Brain microvascular endothelial cell (primary cell): ENCODE data around the gene RBFOX2.
A peak's percentile ranks its signal among the peaks of the same experiment; 100 is the strongest.
"Not testable (repeated sequence)": the region's sequence is repeated elsewhere in the genome, so short reads cannot be mapped to it uniquely, and the experiment has no call there.

ENCODE experiments used
- DNase-seq: peaks from one replicate; pipeline ENCODE4 v3.0.0-alpha.2; 2020
- H3K27ac ChIP-seq: fragments of 250-450 bp; sonication (Bioruptor Pico); 2 replicates; pipeline ENCODE4 v1.5.1; 2020; ENCODE audit warnings: mild to moderate bottlenecking, moderate library complexity
- H3K27me3 ChIP-seq: fragments of 250-450 bp; sonication (Bioruptor Pico); replicated peaks from 2 replicates; pipeline ENCODE4 v1.5.1; 2020; ENCODE audit warnings: mild to moderate bottlenecking
- H3K36me3 ChIP-seq: fragments of 250-450 bp; sonication (Bioruptor Pico); replicated peaks from 2 replicates; pipeline ENCODE4 v1.5.1; 2020; ENCODE audit warnings: mild to moderate bottlenecking
- H3K4me3 ChIP-seq: 2 replicates; pipeline ENCODE4 v1.5.1; 2011; ENCODE audit warnings: low read depth, mild to moderate bottlenecking, control low read depth, low read length, moderate library complexity
- in situ Hi-C: cut with HindIII; loops from 2 replicates; pipeline ENCODE4 v1.10.0; 2017; ENCODE audit warnings: low sequenced_read_pairs, low pct_ligation_motif_present
- TF ChIP-seq, protein P1 (sequence below): IDR thresholded peaks from 2 replicates; pipeline ENCODE4 v1.5.1; 2011; ENCODE audit warnings: low read depth, mild to moderate bottlenecking, moderate library complexity, low read length, control low read depth, inconsistent platforms; ENCODE audit errors: missing control alignments

RBFOX2 gene

GRCh38 chr22:36056980-36057379 lies 28.4 kb upstream of the RBFOX2 start:
- no peak for DNase-seq
- in situ Hi-C loops: no loop called here
- no peak overlapping the region for H3K4me3 ChIP-seq
- H3K27me3 ChIP-seq: no peaks in the 10 kb centered on the region
- H3K36me3 ChIP-seq: no peaks in the 10 kb centered on the region
- TF ChIP-seq, protein P1, sequence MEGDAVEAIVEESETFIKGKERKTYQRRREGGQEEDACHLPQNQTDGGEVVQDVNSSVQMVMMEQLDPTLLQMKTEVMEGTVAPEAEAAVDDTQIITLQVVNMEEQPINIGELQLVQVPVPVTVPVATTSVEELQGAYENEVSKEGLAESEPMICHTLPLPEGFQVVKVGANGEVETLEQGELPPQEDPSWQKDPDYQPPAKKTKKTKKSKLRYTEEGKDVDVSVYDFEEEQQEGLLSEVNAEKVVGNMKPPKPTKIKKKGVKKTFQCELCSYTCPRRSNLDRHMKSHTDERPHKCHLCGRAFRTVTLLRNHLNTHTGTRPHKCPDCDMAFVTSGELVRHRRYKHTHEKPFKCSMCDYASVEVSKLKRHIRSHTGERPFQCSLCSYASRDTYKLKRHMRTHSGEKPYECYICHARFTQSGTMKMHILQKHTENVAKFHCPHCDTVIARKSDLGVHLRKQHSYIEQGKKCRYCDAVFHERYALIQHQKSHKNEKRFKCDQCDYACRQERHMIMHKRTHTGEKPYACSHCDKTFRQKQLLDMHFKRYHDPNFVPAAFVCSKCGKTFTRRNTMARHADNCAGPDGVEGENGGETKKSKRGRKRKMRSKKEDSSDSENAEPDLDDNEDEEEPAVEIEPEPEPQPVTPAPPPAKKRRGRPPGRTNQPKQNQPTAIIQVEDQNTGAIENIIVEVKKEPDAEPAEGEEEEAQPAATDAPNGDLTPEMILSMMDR: no peak
- no peak overlapping the region for H3K27ac ChIP-seq

DNA sequence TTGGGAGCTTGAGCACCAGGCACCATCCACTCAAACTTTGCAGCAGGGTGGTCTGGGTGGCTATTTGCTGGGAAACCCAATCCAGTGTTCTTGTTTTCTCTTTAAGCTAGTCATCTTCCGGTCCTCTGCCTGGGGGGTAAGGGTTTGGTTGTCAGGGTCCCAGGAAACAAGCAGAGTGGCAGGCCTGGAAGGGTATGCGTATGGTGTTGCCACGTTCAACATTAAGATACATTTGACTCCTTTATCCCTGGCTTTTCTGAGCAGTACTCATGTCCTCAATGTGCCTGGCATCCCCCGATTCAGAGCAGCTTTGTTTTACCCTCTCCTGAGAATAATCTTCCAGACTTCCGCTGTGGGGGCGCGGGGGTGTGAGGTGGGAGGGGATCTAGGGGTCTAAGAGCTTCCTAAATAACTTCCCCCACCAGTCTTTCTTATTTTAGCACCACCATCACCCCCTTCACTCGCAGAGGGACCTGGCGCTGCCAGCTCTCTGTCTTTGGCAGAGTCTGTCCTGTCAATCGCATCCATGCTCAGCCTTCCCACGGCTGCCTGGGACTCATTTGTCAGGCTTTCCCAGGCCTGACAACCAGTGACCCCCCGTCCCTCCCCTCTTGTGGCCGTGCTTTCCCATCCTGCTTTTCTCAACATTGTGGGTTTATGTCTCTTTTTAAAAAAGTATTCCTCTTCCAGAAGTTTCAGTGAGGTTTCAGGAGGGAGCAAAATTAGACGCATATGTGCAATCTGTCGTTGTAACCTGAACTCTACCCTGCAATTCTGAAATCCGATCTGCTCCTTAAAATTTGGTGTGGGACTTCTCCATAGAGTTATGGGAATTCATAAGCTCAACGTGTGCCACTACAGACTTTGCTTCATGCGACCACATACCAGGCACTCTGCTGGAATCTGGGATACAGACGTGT lies 27.0 kb upstream of the RBFOX2 start:
- peak overlapping the region; percentile 49 for H3K27ac ChIP-seq

DNA sequence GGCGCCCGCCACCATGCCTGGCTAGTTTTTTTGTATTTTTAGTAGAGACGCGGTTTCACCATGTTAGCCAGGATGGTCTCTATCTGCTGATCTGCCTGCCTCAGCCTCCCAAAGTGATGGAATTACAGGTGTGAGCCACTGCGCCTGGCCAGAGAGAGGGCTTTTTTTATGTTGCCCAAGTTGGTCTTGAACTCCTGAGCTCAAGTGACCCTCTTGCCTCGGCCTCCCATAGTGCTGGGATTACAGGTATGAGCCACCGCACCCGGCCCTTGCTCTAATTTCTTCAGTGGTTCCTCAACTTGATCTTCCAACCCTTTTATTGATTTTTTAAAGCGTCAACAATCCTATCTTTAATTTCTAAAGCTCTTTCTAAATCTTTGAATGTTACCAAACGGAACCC lies 25.8 kb upstream of the RBFOX2 start:
- in situ Hi-C loops, DNase-seq: not testable (repeated sequence)

More for the DNA sequence above, 27.0 kb upstream of the RBFOX2 start:
- no peak overlapping the region for H3K4me3 ChIP-seq
- TF ChIP-seq, protein P1: no peak
- no peaks in the 10 kb centered on the region for H3K27me3 ChIP-seq
- in situ Hi-C loops: no loop called here
- DNase-seq: peak; percentile 61
- no peaks in the 10 kb centered on the region for H3K36me3 ChIP-seq

DNA sequence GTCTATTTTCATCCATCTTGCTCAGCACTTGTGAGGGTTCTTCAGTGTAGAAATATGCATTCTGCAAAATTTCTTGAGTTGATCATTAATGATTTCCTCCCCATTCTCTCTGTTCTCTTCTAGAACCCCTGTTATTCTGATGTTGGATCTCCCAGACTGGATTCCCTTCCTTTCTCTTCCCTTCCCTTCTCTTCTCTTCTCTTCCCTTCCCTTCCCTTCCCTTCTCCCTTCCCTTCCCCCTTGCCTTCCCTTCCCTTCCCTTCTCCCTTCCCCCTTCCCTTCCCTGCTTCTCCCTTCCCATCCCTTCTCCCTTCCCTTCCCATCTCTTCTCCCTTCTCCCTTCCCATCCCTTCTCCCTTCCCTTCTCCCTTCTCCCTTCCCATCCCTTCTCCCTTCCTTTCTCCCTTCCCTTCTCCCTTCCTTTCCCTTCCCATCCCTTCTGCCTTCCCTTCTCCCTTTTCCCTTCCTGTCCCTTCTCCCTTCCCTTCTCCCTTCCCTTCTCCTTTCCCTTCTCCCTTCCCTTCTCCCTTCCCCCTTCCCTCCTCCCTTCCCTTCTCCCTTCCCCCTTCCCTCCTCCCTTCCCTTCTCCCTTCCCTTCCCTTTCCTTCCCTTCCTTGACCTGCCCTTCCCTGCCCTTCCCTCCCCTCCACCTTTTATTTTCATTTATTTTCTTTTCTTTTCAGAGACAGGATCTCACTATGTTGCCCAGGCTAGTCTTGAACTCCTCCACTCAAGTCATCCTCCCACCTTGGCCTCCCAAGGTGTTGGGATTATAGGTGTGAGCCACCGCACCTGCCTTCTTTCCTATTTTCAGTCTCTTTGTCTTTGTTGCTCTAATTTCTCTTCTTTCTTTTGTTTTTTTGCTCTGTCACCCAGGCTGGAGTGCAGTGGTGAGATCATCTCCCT lies 24.9 kb upstream of the RBFOX2 start:
- Histone ChIP-seq H3K27ac (no peak overlapping the region), H3K36me3 (no peaks in the 10 kb centered on the region), H3K27me3 (no peaks in the 10 kb centered on the region), H3K4me3 (no peak overlapping the region)
- in situ Hi-C loops: no loop called here
- DNase-seq: no peak
- TF ChIP-seq, protein P1: no peak

More for the DNA sequence above, 25.8 kb upstream of the RBFOX2 start:
- H3K4me3 ChIP-seq, H3K27me3 ChIP-seq, H3K36me3 ChIP-seq, H3K27ac ChIP-seq: not testable (repeated sequence)

- TF ChIP-seq, protein P1: no peak
- Histone ChIP-seq H3K27ac (peak overlapping the region; percentile 64), H3K4me3 (no peak overlapping the region), H3K36me3 (no peaks in the 10 kb centered on the region), H3K27me3 (no peaks in the 10 kb centered on the region)
- DNase-seq: peak; percentile 65
- in situ Hi-C loops: no loop called here
Measured at GRCh38 chr22:36052505-36052941, 23.9 kb upstream of the RBFOX2 start.

DNA sequence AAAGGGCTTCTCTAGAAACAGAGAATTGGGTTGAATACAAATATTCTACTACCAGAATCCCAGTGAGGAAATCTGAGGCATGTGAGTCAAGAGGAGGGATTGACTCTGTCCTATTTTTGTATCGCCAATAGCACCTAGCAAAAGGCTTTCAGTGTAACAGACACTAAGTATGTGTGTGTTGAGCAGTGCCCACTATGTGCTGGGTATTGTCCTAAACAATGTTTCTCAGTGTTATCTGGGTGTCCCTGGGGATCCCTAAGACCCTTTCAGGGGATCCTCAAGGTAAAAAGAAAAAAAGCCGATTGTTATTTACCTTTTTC lies 21.0 kb upstream of the RBFOX2 start:
- no peak for DNase-seq
- H3K27me3 ChIP-seq: no peaks in the 10 kb centered on the region
- no peak overlapping the region for H3K4me3 ChIP-seq
- in situ Hi-C loops: no loop called here
- no peaks in the 10 kb centered on the region for H3K36me3 ChIP-seq
- H3K27ac ChIP-seq: no peak overlapping the region
- TF ChIP-seq, protein P1: no peak
